ENCODE data around the gene HSF2BP.

Gene HSF2BP

DNA sequence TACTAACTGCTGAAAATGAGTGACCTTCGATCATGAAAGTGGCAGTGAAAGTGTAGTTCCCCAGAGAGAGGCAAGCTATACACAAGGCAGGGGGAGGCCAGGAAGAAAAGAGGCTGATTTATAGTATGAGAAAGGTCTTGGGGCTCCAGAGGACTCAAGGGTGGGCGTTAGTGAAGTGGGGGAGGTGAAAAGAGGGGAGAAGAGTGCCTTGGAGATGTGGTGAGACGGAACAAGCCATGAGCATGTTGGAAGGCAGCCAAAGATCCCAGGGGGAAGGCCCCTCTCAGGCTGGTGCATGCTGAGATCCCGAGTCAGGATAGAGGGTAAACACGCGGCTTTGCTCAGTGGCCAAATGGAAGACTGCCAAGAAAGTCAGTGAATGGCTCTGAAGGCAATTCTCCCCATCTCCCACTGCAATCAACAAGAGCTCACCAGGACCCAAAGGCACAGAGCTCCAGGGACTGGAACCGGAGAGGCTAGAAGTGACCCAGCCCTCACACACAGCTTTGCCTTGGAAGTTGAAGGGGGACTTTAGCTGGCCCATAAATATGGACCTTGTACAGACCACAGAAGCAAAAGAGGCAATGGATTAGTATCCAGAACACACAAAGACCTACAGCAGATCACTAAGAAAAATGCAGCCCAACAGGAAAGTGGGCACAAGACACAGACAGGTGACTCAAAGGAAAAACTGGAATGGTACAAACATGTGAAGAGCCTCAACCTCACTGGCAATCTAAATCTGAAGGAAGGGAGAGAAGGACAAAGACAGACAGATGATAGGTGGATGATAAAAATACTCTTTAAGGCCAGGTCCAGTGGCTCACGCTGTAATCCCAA is 49.6 kb downstream of the HSF2BP start:
- no peak overlapping the region for H3K4me3 Mint-ChIP-seq
- DNase-seq = no peak
- H3K36me3 Mint-ChIP-seq (ENCODE audit: low read depth) = peaks cover 12% of the 10 kb centered on the region
- no peak overlapping the region for H3K27ac Mint-ChIP-seq
- peaks cover 26% of the 10 kb centered on the region for H3K4me1 Mint-ChIP-seq
- no peaks in the 10 kb centered on the region for H3K27me3 Mint-ChIP-seq (ENCODE audit: low read depth, poor library complexity)
- peaks cover 5% of the 10 kb centered on the region for H3K9me3 Mint-ChIP-seq
- TF ChIP-seq, protein P1, sequence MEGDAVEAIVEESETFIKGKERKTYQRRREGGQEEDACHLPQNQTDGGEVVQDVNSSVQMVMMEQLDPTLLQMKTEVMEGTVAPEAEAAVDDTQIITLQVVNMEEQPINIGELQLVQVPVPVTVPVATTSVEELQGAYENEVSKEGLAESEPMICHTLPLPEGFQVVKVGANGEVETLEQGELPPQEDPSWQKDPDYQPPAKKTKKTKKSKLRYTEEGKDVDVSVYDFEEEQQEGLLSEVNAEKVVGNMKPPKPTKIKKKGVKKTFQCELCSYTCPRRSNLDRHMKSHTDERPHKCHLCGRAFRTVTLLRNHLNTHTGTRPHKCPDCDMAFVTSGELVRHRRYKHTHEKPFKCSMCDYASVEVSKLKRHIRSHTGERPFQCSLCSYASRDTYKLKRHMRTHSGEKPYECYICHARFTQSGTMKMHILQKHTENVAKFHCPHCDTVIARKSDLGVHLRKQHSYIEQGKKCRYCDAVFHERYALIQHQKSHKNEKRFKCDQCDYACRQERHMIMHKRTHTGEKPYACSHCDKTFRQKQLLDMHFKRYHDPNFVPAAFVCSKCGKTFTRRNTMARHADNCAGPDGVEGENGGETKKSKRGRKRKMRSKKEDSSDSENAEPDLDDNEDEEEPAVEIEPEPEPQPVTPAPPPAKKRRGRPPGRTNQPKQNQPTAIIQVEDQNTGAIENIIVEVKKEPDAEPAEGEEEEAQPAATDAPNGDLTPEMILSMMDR (IDR thresholded peaks at IDR 0.05) = no peak

DNA sequence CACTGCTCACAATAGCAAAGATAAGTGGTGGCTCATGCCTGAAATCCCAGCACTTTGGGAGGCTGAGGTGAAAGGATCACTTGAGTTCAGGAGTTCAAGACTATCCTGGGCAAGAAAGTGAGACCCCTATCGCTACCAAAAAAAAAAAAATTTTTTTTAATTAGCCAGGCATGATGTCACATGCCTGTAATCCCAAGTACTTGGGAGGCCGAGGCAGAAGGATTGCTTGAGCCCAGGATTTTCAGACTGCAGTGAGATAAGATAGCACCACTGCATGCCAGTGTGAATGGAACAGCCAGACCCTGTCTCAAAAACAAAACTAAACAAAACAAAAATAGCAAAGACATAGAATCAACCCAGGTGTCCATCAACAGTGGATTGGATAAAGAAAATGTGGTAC is 50.6 kb downstream of the HSF2BP start:
- TF ChIP-seq, protein P1 (IDR thresholded peaks at IDR 0.05) = no peak
- Mint-ChIP-seq H3K4me3 (no peak overlapping the region), H3K27me3 (ENCODE audit: low read depth, poor library complexity) (no peaks in the 10 kb centered on the region), H3K9me3 (peaks cover 5% of the 10 kb centered on the region), H3K36me3 (ENCODE audit: low read depth) (peaks cover 12% of the 10 kb centered on the region), H3K27ac (no peak overlapping the region), H3K4me1 (peaks cover 26% of the 10 kb centered on the region)
- DNase-seq = no peak

DNA sequence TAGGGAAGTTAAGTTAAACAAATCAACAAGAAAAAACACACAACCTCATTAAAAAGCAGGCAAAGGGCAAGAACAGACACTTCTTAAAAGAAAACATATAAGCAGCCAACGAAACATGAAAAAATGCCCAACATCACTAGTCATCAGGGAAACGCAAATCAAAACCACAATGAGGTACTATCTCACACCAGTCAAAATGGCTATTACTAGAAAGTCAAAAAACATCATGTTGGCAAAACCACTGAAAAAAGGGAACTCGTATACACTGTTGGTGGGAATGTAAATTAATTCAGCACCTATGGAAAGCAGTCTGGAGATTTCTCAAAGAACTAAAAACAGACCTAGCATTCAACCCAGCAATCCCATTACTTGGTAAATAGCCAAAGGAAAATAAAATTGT is 51.1 kb downstream of the HSF2BP start:
- Mint-ChIP-seq H3K9me3 (peaks cover 5% of the 10 kb centered on the region), H3K27me3 (ENCODE audit: low read depth, poor library complexity) (no peaks in the 10 kb centered on the region), H3K27ac (no peak overlapping the region), H3K4me1 (peaks cover 24% of the 10 kb centered on the region), H3K36me3 (ENCODE audit: low read depth) (peaks cover 12% of the 10 kb centered on the region), H3K4me3 (no peak overlapping the region)
- TF ChIP-seq, protein P1 (IDR thresholded peaks at IDR 0.05) = no peak
- no peak for DNase-seq

DNA sequence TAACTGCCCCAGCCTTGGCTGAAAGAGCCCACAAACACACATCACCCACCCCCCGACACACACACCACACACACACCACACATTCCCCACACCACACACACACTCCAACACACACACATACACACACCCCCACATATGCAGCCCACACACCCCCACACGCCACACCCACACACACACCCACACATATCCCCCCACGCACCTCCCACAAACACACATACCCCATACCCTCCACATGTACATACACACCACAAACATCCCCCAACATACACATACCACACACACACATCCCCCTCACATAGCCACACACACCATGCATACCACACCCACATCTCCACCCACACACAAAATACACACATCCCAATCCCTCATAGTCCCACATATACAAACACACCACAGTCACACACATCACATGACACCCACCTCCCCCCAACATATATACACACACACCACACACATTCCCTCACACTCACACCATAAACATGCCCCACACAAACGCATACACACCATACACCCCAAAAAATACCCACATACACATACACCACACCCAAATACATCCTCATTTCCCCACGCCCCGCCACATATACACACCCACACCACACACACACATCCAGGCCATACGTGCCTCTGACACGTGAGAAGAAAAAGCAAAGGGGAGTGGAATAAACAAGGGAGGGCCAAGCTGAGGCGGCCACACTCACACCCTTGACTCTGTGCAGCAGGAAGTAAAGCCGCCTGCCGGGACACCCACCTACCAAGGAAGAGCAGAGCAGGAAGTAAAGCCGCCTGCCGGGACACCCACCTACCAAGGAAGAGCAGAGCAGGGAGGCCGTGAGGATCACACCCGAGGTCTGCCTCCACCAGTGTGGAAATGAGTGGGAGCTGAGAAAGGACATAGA is 53.7 kb downstream of the HSF2BP start:
- H3K36me3 Mint-ChIP-seq (ENCODE audit: low read depth) = peaks cover 12% of the 10 kb centered on the region

DNA sequence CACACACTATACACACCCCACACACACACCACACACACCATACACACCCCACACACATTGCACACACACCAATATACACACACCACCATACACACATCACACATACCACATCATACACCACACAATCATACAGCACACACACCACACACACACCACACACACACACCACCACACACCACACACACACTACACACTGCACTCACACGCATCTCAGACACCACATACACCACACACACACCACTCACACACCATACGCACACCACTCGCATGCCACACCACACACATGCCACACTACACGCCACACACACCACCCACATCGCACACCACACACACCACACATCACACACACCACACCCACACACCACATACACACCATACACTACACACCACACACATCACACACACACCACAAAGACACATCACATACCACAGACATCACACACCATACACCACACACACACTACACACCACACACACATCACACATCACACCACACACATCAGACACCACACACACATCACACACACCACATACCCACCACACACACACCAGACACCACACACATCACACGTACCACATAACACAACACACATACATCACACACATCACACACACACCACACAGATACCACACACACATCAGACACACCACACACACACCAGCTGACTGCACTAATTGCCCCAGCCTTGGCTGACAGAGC is 54.6 kb downstream of the HSF2BP start:
- H3K27me3 Mint-ChIP-seq (ENCODE audit: low read depth, poor library complexity) = peaks cover 3% of the 10 kb centered on the region
- no peak for DNase-seq
- no peak overlapping the region for H3K4me3 Mint-ChIP-seq
- H3K36me3 Mint-ChIP-seq (ENCODE audit: low read depth) = peaks cover 12% of the 10 kb centered on the region
- H3K27ac Mint-ChIP-seq = no peak overlapping the region
- H3K9me3 Mint-ChIP-seq = peaks cover 5% of the 10 kb centered on the region
- H3K4me1 Mint-ChIP-seq = peaks cover 5% of the 10 kb centered on the region
- TF ChIP-seq, protein P1 (IDR thresholded peaks at IDR 0.05) = no peak

More for the DNA sequence above, 53.7 kb downstream of the HSF2BP start:
- Mint-ChIP-seq H3K27me3 (ENCODE audit: low read depth, poor library complexity) (peaks cover 3% of the 10 kb centered on the region), H3K9me3 (peaks cover 5% of the 10 kb centered on the region), H3K4me3 (no peak overlapping the region), H3K4me1 (peaks cover 11% of the 10 kb centered on the region), H3K27ac (no peak overlapping the region)
- DNase-seq = no peak
- TF ChIP-seq, protein P1 (IDR thresholded peaks at IDR 0.05) = no peak
